Gastrocnemius medialis (tissue), 4 donors: ENCODE results near the gene MYO18B. TPM values are rescaled to one million over a fixed set of nuclear protein-coding genes. Genes with fewer than 3 reads are reported as not detected.

ENCODE experiments used
- ATAC-seq, 2 donors: fragments of 150-250 bp; one replicate each; pipeline ENCODE4 v1.9.1; 2016
- DNase-seq, 2 donors: peaks; one replicate each; pipeline ENCODE4 v3.0.0-alpha.2; 2019
- H3K27ac ChIP-seq, 4 donors: fragments of 200-600 bp; sonication (generic); 1 replicate in 1 of 4; 2 replicates in 3 of 4; pipeline ENCODE4 v1.5.1; 2016 to 2018; ENCODE audit warnings: mild to moderate bottlenecking in 2 of 4, moderate library complexity in 1 of 4
- H3K27me3 ChIP-seq, 3 donors: fragments of 200-600 bp; sonication (generic) in 2 of 3; 1 replicate in 1 of 3; 2 replicates in 2 of 3; pipeline versions ENCODE4 v1.5.1 to v1.6.0; 2016 to 2019; ENCODE audit warnings: mild to moderate bottlenecking in 1 of 3, moderate library complexity in 1 of 3
- H3K36me3 ChIP-seq, 2 donors: fragments of 200-600 bp; sonication (generic) in 1 of 2; one replicate each; pipeline ENCODE4 v1.5.1; 2017 to 2018
- H3K4me1 ChIP-seq, 2 donors: fragments of 200-600 bp; sonication (generic) in 1 of 2; one replicate each; pipeline ENCODE4 v1.5.1; 2016 to 2017; ENCODE audit warnings: mild to moderate bottlenecking in 2 of 2
- H3K4me3 ChIP-seq, 4 donors: fragments of 200-600 bp; sonication (generic) in 3 of 4; 1 replicate in 1 of 4; 2 replicates in 3 of 4; pipeline ENCODE4 v1.5.1; 2016 to 2019; ENCODE audit warnings: mild to moderate bottlenecking in 2 of 4
- H3K9me3 ChIP-seq, 3 donors: fragments of 200-600 bp; sonication (generic) in 2 of 3; 1 replicate in 1 of 3; 2 replicates in 2 of 3; pipeline ENCODE4 v1.5.1; 2016 to 2019
- POLR2A ChIP-seq, 2 donors: fragments of 450-650 bp; IDR thresholded peaks; one replicate each; pipeline ENCODE4 v1.6.1; 2017; ENCODE audit warnings: antibody characterized with exemption in 2 of 2, mild to moderate bottlenecking in 2 of 2, moderate library complexity in 2 of 2
- in situ Hi-C, 4 donors: fragments of 200-750 bp; cut with MboI; loops; one replicate each; pipeline versions ENCODE4 v1.15.0 to v1.8.0; 2017; ENCODE audit warnings: low sequenced_read_pairs in 4 of 4
- intact Hi-C: fragments of 100-400 bp; cut with DNase I; formaldehyde crosslinking; loops from one replicate; pipeline ENCODE4 v1.15.1; 2023; ENCODE audit warnings: low total_unique reads
- total RNA-seq, 4 donors: library from RNA; depleted of rRNA; stranded (reverse); fragments of >200 nt; gene quantifications; one replicate each; pipeline versions ENCODE4 v1.1.0 to v1.2.3, GENCODE V29; 2016
- TF ChIP-seq, protein P1 (sequence below), 5 experiments: fragments of 450-650 bp in 3 of 5; fragments of 200-600 bp in 2 of 5; sonication (generic) in 2 of 5; IDR thresholded peaks in 4 of 5; conservative IDR thresholded peaks in 1 of 5; 1 replicate in 4 of 5; 2 replicates in 1 of 5; pipeline ENCODE4 v1.5.1; 2016 to 2019; ENCODE audit warnings: antibody characterized with exemption in 5 of 5, mild to moderate bottlenecking in 3 of 5, moderate library complexity in 3 of 5

Gene MYO18B
- total RNA-seq, 4 donors from 2014 or later: 273 to 408 (median 362) TPM

DNA sequence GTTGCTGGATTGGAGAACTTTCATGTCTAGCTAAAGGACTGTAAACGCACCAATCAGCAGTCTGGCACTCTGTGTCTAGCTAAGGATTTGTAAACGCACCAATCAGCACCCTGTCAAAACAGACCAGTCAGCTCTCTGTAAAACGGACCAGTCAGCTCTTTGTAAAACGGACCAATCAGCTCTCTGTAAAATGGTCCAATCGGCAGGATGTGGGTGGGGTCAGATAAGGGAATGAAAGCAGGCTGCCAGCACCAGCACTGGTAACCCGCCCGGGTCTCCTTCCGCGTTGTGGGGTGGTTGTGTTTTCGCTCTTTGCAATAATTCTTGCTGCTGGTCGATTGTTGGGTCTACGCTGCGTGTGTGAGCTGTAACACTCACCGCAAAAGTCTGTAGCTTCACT is 11.3 kb downstream of the MYO18B start:
- Histone ChIP-seq H3K27me3 (no peaks in the 10 kb centered on the region), H3K4me1 (peaks cover 66 to 87% of the 10 kb centered on the region in 2 donors), H3K27ac (peak overlapping the region; percentile 94 to 98 (median 98)), H3K4me3 (peak overlapping the region in 1 of 4 donors; percentile 45), H3K36me3 (no peaks in the 10 kb centered on the region), H3K9me3 (no peaks in the 10 kb centered on the region)
- intact Hi-C loops (no loop called here), in situ Hi-C loops (no loop called here)
- ATAC-seq: no peak
- no peak for DNase-seq
- TF ChIP-seq, protein P1, sequence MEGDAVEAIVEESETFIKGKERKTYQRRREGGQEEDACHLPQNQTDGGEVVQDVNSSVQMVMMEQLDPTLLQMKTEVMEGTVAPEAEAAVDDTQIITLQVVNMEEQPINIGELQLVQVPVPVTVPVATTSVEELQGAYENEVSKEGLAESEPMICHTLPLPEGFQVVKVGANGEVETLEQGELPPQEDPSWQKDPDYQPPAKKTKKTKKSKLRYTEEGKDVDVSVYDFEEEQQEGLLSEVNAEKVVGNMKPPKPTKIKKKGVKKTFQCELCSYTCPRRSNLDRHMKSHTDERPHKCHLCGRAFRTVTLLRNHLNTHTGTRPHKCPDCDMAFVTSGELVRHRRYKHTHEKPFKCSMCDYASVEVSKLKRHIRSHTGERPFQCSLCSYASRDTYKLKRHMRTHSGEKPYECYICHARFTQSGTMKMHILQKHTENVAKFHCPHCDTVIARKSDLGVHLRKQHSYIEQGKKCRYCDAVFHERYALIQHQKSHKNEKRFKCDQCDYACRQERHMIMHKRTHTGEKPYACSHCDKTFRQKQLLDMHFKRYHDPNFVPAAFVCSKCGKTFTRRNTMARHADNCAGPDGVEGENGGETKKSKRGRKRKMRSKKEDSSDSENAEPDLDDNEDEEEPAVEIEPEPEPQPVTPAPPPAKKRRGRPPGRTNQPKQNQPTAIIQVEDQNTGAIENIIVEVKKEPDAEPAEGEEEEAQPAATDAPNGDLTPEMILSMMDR (IDR thresholded peaks at IDR 0.05 in 4 of 5, conservative IDR thresholded peaks at IDR 0.05 in 1 of 5): no peak
- TF ChIP-seq POLR2A (IDR thresholded peaks at IDR 0.05): peak in 1 of 2 donors; percentile 20

DNA sequence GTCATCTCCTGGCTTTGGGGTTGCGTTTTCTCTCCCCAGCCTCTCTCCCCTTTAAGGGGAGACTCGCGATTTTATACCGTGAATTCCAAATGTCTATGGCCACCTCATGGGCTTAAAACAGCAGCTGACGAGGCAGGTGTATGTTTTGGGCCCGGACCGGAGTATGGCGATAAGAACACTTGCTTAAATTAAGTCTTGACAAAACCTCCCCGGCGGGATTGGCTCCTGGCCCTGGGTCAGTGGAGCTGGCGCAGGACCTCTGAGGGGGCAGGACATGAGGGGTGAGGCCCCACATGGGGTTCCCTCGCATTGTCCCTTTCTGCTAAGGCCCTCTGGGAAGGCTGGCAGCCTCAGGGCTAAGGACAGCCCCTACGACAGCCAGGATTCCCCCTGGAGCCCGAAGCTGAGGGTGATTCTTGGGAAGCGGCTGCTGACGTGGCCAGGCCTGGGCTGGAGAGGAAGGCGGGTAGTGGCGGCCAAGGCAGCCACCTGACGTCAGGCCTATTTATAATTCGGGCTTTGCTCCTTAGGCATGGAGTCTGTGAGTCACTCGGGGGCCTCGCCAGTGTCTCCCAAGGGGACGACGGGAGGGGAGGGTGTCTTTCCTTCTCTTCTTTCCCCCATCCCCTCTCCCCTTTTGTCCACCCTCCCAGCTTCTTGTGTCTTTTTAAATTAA is 12.7 kb downstream of the MYO18B start:
- DNase-seq: peak; percentile 92 to 97
- Histone ChIP-seq H3K36me3 (no peaks in the 10 kb centered on the region), H3K27ac (peak overlapping the region; percentile 94 to 98 (median 98)), H3K4me1 (peaks cover 65 to 87% of the 10 kb centered on the region in 2 donors), H3K9me3 (no peaks in the 10 kb centered on the region), H3K4me3 (peak overlapping the region; percentile 43 to 49 (median 46)), H3K27me3 (no peaks in the 10 kb centered on the region)
- ATAC-seq: peak; percentile 83 to 86
- in situ Hi-C loops (no loop called here), intact Hi-C loops (no loop called here)
- TF ChIP-seq, protein P1 (IDR thresholded peaks at IDR 0.05 in 4 of 5, conservative IDR thresholded peaks at IDR 0.05 in 1 of 5): no peak
- TF ChIP-seq POLR2A (IDR thresholded peaks at IDR 0.05): peak; percentile 53 to 68

DNA sequence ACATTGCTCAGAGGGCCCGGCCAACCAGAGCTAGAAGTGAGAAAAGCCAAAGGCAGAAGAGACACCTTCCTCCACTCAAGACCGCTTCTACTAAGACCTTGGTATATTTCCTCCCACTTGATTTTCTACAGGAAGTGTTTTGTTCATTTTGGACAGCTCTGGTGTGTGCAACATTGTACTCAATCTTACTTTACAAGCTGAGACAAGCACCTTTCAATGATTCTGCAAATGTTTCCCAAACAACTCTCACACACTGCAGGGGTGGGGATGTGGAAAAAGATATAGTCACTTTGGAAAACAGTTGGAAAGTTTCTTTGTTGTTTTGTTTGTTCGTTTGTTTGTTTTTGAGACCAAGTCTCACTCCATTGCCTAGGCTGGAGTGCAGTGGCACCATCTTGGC is 15.7 kb downstream of the MYO18B start:
- peak overlapping the region; percentile 94 to 98 (median 98) for H3K27ac ChIP-seq
- in situ Hi-C loops (no loop called here), intact Hi-C loops (no loop called here)
- no peaks in the 10 kb centered on the region for H3K9me3 ChIP-seq
- ATAC-seq (no peak), DNase-seq (no peak)
- no peaks in the 10 kb centered on the region for H3K27me3 ChIP-seq
- TF ChIP-seq, protein P1 (IDR thresholded peaks at IDR 0.05 in 4 of 5, conservative IDR thresholded peaks at IDR 0.05 in 1 of 5): no peak
- no peak for TF ChIP-seq POLR2A (IDR thresholded peaks at IDR 0.05)
- H3K36me3 ChIP-seq: peaks cover 0 to 18% of the 10 kb centered on the region in 2 donors
- H3K4me3 ChIP-seq: no peak overlapping the region
- peaks cover 64 to 73% of the 10 kb centered on the region in 2 donors for H3K4me1 ChIP-seq

DNA sequence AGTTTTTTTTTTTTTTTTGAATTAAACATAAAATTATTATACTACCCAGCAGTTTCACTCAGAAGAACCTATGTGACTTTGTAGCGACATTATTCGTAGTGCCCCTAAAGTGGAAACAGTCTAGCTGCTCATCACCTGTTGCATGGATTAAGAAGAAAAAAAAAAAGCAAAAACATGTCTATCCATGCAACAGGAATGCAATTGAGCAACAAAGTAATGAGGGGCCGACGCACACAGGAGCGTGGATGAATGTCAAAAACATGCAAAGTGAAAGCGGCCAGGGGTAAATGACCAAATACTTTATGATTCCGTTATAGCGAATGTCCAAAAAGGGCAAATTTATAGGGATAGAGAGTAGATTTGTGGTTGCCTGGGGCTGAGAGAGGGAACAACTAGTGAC is 16.3 kb downstream of the MYO18B start:
- H3K27me3 ChIP-seq: no peaks in the 10 kb centered on the region
- DNase-seq (no peak), ATAC-seq (no peak)
- no peak overlapping the region for H3K4me3 ChIP-seq
- H3K4me1 ChIP-seq: peaks cover 64 to 70% of the 10 kb centered on the region in 2 donors
- intact Hi-C loops (no loop called here), in situ Hi-C loops (no loop called here)
- H3K36me3 ChIP-seq: peaks cover 0 to 24% of the 10 kb centered on the region in 2 donors
- H3K9me3 ChIP-seq: no peaks in the 10 kb centered on the region
- H3K27ac ChIP-seq: peak overlapping the region; percentile 94 to 98 (median 98)
- TF ChIP-seq, protein P1 (IDR thresholded peaks at IDR 0.05 in 4 of 5, conservative IDR thresholded peaks at IDR 0.05 in 1 of 5): no peak
- no peak for TF ChIP-seq POLR2A (IDR thresholded peaks at IDR 0.05)
